GM18505 (cell line): ENCODE results near the gene ADAMTSL1.

ENCODE experiments used
- ATAC-seq: cut with Tn5 transposase; IDR thresholded peaks from one replicate; pipeline ENCODE4 v1.9.1; 2021; ENCODE audit not compliant: unreplicated experiment
- POLR2A ChIP-seq: IDR thresholded peaks from 4 replicates; pipeline ENCODE4 v1.6.1; 2011; ENCODE audit warnings: borderline replicate concordance; ENCODE audit not compliant: insufficient read depth, insufficient read length; ENCODE audit errors: extremely low read depth

ADAMTSL1 gene

DNA sequence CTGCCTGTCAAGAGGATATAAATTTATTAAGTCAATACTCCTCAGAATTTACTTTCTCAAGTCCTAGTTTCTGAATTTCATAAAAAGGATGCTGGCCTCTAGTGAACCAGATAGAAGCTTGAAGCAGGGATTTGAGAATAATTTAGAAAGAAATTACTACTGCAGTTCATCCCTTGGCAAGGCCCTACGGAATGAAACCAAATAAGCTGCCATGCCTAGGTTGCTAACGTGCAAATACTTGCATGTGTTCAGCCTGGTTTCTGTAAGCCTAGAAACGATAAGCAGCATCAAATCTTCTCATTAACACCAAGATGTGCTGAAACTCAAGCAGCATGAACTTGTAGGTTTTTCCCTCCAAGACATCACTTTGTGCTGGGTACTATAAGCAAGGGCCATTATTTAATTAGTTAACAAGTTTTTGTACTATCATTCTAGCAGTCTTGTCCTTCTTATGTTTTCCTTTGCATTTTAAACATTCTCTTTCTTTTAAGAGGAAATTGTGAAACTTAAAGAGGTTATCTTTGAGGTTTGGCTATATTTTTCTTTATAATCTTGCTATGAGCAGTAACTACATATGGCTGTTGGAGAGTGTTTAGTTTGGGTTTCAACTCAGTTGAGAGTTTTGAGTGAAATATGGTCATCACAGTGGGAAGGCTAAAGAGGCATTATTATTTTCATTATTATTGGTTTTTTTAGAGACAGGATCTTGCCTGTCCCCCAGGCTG is 71.8 kb downstream of the ADAMTSL1 start:
- TF ChIP-seq POLR2A = no peak
- no peak for ATAC-seq

DNA sequence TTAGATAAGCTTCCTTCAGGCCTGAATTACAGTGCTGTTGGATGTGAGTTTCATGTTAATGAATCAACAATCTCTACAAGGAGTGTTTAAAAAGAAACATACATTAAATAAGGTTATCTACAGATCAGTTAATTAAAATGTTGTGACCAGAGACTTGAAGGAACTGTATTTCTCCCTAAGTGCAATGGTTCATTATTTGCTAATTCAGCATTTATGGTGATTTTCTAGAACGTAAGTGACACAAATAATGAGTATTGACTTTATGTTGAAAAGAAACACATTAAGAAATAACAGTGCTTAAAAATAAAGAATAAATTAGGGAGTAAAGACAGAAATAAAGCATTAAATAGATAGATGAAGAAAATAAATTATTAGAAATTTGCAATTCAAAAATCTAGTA is 74.5 kb downstream of the ADAMTSL1 start:
- no peak for TF ChIP-seq POLR2A
- no peak for ATAC-seq

DNA sequence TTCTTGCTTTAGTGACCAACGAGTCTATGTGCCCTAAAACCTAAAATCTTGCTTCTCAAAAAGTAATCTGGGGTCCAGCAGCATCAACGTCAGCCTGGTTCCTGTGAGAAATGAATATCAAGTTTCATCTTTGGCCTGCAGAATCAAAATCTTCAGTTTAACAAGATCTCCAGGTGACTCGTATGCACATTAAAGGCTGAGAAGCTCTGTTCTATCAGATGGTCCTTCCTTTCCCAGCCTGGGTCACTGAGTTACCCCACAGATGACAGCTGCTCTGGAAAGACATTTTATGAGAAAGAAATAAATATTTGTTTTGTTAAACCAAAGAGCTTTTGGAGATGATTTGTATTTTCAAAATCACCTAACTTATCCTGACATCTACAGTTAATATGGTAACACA is 75.8 kb downstream of the ADAMTSL1 start:
- ATAC-seq = no peak
- TF ChIP-seq POLR2A = no peak

DNA sequence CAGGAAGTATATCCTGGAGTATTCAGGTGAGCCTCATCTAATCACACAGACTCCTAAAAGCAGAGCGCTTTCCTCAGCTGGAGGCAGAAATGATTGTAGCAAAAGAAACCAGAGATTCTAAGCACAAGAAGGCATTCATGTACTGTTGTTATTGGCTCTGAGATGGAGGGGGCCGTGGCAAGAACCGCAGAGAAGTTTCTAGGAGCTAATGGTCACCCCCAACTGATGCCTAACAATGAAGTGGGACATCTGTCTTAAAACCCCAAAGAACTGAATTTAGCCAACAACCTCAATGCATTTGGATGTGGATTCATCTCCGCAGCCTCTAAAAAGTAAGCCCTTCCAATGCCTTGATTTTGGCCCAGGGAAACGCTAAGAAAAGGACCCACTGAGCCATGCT is 76.3 kb downstream of the ADAMTSL1 start:
- ATAC-seq = no peak
- no peak for TF ChIP-seq POLR2A

DNA sequence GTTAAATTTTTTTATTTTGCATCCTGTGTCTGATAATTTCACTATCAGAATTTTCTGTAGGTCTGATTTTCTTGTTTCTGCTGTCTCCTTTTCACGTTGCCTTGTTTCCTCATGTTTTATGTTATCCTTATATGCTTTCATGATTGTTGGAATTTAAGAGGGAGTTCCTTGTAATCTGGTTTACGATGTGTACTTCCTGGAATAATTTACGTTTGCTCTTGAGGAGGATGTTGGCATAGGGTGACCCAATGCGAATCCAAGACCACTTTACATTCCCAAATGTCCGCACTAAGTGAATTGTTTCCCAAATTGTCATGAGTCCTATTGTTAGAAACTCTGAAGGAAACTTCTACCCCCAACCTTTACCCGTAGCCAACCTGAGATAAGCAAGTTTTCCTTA is 80.3 kb downstream of the ADAMTSL1 start:
- ATAC-seq = no peak
- TF ChIP-seq POLR2A = no peak

DNA sequence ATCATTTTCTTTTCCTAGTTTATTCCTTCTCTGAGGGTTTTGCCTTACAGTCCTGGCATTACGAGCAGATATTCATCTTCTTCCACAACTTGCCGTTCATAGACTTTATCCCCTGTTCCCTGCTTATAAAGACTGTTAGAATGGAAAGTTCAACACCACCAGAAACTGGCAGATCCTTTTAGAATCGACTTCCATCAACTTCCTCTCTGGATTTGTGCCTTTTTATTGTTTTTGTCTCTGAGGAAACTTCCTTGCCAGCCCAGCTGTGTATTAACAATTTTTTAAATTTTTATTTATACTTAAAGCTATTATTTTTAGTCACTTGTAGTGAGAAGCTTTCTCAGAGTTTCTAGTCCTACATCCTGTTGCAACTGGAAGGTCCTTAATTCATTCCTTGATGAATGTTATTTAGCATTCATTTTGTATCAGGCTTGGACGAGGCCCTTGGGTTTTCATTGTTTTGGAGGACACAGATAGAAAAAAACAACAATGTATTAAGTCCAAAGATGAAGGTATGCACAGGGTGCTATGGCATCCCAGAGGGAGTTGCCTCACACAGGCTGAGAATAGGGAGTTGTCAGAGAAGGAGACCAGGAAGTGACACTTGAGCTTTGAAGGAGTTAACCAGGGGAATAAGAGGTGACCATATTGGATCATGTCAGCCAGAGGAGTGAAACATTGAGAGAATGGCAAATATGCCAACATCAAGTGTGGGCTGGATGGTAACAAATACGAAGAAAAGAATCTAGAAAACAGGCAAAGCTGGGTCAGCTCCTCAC is 81.3 kb downstream of the ADAMTSL1 start:
- no peak for ATAC-seq
- no peak for TF ChIP-seq POLR2A

DNA sequence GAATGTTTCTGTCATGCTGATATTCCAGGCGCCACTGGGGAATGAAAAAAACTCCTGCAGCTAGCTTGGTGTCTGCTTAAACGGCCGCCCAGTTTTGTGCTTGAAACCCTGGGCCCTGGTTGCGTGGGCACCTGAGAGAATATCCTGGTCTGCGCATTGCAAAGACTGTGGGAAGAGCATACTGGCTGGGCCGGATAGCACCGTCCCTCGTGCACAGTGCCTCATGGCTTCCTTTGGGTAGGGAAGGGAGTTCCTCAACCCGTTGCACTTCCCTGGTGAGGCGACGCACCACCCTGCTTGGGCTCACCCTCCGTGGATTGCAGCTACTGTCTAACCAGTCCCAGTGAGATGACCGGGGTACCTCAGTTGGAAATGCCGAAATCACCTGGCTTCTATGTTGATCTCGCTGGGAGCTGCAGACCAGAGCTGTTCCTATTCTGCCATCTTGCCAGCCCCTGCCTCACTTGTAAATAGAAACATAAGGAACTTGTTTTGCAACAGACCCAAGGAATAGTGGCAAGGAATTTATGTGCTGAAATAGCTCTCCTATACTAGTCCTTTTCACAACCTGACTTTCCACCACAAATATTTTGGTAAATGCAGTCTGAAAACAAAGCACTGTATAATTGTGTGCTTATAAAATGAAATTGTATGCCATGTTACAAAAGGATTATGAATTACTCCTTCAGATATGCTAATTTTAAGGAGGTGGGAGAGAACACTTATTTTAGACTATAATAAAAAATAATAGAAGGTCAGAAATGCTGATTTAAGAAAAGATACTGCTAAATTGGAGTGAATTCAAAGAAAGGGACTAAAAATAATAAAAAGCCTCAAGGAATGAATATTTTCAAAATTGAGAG is 90.3 kb downstream of the ADAMTSL1 start:
- no peak for TF ChIP-seq POLR2A
- ATAC-seq = no peak

DNA sequence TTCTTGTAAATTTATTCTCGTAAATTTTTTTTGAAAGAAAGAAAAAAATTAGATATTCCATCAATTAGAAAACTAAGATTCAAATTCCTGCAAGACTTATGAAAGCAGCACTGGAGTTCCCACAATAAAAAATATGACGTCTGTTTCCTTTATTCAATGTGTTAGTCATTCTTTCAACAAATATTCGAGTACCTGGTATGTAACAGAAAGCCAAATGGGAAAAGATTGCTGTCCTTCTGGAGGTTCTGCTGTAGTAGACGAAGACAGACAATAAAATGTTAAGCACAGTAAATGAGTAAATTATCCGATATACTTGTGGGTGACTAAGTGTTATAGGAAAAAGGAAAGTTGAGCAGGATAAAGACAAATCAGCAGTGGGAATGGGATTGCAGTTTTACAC is 92.2 kb downstream of the ADAMTSL1 start:
- ATAC-seq = no peak
- no peak for TF ChIP-seq POLR2A

DNA sequence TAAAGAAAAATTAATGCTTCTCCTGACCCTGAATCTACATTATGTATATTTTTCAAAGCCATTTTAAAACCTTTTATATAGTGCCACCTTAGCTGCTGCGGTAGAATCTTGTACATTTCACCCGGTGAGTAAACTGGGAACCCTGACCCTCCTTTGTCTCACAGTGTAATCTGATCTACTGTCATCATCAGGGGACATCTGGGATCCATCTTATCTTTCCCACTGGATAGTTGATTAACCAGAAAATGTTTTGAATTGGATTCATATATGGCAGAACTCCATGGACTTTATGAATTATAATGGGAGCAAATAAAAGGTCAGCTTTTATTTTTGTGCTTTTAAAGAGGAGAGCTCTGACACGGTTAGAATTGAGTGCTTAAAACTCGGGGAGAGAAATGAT is 95.0 kb downstream of the ADAMTSL1 start:
- no peak for TF ChIP-seq POLR2A
- ATAC-seq = no peak

DNA sequence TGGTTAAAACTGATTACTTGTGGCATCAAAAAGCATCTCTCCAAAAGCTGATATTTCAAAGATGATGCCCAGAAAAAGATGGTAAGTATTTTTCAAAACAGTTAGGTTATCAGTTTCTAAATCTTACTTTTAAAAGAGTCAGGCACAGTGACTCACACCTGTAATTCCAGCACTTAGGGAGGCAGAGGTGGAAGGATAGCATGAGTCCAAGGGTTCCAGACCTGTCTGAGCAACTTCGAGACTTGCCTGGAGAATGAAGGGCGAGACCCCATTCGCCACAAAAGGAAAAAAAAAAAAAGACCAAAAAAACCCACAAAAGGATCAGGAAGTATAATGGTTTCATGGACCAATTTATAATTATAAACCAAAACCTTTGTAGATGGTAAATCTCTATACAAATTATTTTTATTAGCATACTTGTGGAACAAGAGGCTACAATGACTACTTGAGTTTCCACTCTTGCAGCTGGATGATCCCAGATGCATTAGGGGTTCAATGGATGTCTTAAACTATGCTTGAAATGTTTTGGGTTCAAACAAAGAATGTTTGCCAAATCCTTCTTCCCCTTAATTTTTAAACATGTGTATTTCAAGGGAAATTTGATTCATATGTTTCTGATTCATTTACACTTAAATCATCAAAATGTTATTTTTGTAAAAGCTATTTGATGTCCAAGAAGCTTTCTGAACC is 96.1 kb downstream of the ADAMTSL1 start:
- TF ChIP-seq POLR2A = no peak
- no peak for ATAC-seq

DNA sequence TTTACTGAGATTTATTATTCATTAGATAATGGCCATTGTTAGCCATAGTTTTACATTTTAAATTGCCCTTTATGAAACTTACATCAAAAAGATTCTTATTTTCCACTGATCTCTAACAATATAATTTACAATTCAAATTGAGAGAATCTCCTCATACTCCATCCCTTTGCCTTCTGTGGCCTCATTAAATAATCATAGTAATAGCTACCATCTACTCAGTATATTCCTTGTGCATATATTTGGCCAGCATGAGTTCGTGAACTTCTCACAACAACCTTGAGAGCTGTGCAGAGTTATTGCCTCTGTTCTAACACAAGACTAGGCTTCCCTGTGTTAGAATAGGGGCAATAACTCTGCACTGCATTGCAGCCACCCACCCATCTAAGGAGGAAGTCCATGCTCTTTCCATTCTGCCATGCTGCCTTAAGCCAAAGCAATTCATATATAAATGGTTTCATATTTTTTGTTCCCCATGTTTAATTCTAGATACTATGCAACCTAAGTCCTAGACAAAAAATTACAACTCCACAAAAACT is 99.1 kb downstream of the ADAMTSL1 start:
- ATAC-seq = no peak
- TF ChIP-seq POLR2A = no peak

DNA sequence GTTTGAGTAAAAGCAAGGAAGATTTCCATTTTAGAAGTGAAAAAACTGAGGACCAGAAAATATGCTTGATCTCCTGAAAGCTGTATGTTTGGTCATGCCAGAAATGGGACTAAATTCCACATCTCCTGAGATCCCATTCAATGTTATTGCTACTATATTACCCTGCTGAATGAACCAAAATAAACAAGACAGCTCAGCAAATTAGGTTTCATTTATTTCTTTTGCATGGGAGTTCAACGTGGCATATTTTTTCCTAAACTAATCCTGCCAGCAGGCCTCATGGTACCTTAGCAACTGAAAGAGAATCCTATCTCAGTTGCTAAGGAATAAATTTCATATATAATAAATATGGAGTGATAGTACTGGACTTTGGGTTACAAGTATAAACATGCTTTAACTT is 101.7 kb downstream of the ADAMTSL1 start:
- no peak for ATAC-seq
- no peak for TF ChIP-seq POLR2A

DNA sequence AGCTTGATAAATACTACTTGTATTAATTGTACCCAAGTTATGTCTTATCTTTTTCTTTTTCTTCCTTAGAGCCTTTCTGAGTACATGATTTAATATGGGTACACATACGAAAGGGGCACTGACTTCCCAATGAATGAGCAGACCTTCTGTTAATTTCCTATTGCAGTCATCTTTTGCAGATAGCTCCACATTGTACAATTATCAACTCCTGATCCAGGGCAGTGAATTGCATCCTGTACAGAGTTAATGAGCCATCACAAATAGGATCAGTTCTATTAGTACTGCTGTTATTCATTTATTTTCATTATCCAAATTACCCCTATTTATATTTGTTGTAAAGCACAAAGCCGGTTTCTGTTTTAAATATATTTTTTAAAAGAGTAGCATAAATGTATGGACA is 105.6 kb downstream of the ADAMTSL1 start:
- no peak for TF ChIP-seq POLR2A
- no peak for ATAC-seq
